Fibroblast of mammary gland (primary cell): ENCODE data around the gene CPLX1.

ENCODE experiments used
- DNase-seq: peaks from one replicate; pipeline ENCODE4 v3.0.0-alpha.2; 2010; ENCODE audit warnings: low read depth
- H3K4me3 ChIP-seq: 2 replicates; pipeline ENCODE4 v1.5.1; 2011; ENCODE audit warnings: low read depth, mild to moderate bottlenecking, low read length, moderate library complexity; ENCODE audit not compliant: control insufficient read depth
- TF ChIP-seq, protein P1 (sequence below): conservative IDR thresholded peaks from 2 replicates; pipeline ENCODE4 v1.5.1; 2011; ENCODE audit warnings: low read depth, low read length, inconsistent platforms; ENCODE audit not compliant: control insufficient read depth, insufficient read depth

The CPLX1 gene

DNA sequence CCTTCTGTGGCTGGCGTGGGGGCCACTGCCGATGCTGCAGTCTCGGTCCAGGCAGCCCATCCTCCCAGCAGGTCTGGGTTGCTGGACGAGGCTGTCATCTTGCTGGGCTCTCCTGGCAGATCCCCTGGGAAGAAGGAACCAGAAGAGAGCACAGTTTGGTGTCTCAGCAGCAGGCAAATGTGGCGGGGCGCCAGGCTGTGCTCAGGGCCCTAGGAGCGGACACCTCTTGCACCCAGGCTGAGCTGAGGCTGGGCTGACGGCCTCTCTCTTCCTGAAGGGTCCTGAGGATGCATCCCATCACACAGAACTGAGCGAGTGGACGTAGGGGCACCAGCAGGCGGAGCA, 39.2 kb upstream of the CPLX1 start:
- no peak for DNase-seq
- H3K4me3 ChIP-seq: no peak overlapping the region
- TF ChIP-seq, protein P1, sequence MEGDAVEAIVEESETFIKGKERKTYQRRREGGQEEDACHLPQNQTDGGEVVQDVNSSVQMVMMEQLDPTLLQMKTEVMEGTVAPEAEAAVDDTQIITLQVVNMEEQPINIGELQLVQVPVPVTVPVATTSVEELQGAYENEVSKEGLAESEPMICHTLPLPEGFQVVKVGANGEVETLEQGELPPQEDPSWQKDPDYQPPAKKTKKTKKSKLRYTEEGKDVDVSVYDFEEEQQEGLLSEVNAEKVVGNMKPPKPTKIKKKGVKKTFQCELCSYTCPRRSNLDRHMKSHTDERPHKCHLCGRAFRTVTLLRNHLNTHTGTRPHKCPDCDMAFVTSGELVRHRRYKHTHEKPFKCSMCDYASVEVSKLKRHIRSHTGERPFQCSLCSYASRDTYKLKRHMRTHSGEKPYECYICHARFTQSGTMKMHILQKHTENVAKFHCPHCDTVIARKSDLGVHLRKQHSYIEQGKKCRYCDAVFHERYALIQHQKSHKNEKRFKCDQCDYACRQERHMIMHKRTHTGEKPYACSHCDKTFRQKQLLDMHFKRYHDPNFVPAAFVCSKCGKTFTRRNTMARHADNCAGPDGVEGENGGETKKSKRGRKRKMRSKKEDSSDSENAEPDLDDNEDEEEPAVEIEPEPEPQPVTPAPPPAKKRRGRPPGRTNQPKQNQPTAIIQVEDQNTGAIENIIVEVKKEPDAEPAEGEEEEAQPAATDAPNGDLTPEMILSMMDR: no peak

DNA sequence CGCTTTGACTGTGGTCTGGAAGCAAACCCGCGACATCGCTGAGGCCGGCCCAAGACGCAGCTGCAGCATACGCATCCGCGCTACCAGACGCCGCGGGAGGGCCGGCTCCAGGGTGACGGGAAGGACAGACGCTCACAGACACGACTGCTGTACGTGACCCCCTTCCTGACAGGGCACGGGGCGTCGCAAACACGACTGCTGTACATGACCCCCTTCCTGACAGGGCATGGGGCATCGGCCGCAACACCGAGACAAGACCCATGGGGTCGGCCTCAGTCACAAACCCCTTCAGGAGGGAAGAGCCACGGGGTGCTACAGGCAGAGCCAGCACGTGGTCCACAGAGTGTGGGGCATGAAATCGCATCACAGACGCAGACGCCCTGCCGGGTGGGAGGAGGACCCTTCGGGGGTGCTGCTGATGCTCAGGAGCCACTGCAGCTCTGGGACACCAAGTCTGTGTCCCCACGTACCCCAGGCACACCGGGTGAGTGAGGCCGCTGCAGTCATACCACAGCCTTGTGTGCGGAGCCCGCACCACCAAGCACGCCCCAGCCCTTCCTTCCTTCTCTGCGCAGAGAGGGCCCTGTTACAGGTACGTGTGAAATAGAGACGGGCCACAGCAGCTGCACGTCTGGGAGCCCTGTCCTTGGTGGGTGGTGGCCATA, 38.7 kb upstream of the CPLX1 start:
- no peak for DNase-seq
- TF ChIP-seq, protein P1: no peak
- H3K4me3 ChIP-seq: no peak overlapping the region

DNA sequence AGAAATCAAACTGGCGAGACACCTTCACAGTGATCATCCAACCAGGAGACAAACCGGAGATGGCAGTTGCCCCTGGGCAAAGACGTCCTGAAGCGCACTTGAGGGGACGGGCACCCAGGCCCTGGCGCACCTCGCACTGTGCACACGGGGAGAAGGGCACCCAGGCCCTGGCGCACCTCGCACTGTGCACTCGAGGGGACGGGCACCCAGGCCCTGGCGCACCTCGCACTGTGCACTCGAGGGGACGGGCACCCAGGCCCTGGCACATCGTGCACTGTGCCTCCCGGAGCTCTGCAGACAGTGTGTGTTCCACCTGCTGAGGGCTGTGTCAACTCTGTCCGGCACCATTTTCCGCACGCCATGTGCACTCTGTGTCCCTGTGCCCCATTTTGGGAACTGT, 34.6 kb upstream of the CPLX1 start:
- TF ChIP-seq, protein P1: no peak
- no peak for DNase-seq
- no peak overlapping the region for H3K4me3 ChIP-seq

DNA sequence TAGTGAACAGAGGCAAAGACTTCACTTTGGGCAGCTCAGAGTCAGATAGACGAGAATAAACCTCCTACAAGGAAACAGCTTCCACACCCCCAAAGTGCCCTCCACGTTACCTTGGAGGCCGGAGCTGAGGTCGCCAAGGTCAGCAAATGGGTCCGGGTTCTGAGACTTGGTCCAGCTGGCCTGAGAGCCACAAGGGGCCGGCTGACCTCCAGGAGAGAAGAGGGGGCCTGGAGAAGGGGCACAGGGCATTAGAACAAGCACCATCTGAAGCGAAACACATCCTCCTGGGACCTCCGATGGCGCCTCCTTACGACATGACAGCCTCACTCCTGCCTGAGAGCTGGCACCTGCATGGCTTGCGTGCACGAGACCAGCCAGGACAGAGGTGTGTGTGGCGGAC, 33.6 kb upstream of the CPLX1 start:
- DNase-seq: no peak
- no peak overlapping the region for H3K4me3 ChIP-seq
- TF ChIP-seq, protein P1: no peak

DNA sequence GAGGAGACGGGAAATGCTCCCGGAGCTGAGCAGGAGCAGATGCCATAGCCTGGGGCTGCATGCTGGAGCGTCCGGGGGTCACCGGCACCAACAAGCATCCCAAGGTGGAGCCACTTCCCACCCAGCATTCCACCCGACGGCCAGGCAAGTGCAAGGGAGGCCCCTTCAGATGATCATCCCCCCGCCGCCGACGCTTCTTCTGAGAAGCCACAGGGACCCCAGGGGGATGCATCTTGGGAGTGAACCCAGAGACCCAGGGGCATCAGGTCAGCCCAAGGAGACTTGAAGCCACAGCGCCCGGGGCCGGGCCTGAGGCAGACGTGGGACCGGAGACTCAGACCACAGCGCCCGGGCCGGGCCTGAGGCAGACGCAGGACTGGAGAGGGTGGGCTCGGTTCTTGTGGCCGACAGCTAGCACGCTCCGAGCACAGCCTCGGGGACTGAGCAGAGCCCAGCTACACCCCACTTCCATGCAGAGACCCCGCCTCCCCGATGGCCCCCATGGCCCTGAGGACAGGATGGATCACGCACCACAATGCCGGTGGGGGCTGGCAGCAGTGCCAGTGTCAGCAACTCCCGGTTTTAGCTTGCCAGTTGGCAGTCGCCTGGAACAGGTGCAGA, 33.0 kb upstream of the CPLX1 start:
- DNase-seq: no peak
- TF ChIP-seq, protein P1: no peak
- no peak overlapping the region for H3K4me3 ChIP-seq

DNA sequence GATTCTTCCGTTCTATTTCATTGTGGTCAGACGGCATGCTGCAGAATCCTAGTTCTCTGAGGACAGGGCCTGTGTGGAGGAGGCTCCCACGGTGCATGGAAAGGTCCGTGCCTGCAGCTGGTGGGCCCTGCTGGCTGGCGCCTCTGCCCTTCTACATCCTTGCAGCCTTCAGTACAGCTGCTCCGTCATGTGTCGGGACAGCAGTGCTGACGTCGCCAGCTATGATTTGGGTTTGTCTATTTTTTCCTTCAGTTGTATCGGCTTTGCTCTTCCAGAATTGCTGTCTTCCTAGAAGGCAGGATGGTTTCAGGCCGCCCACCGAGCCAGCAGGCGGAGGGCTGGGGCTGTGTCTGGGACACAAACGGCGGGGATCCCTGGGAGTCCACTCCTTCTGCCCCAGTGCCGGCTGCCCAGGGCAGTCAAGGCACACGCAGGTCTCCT, 32.1 kb upstream of the CPLX1 start:
- TF ChIP-seq, protein P1: no peak
- no peak for DNase-seq
- no peak overlapping the region for H3K4me3 ChIP-seq
